Measurements from ENCODE around the gene PDCL3. TPM values are rescaled to one million over a fixed set of nuclear protein-coding genes. Genes with fewer than 3 reads are reported as not detected.

PDCL3 gene
- polyA plus RNA-seq, 1 donor from 2014 or later = 18.5 TPM

DNA sequence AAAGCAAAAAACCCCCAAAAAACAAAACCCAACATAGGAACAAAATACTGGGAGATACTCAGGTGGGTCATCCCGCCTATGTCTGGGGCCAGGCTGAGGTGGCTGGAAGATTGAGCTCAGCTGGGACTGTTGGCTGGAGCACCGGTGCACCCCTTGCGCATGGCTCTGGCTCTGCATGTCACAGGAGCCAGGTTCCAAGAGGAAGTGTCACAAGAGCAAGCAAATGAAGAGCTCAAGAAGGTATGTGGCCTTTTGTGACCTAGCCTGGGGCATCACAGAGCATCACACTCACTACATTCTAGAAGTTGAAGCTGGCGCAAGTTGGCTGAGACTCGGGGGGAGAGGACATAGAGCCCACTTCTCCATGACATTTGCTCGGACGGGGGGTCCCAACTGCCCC lies 40.6 kb downstream of the PDCL3 start:
- Histone ChIP-seq H3K4me3 (ENCODE audit: low read length) (peak overlapping the region; percentile 53), H2AFZ (ENCODE audit: low read depth, low read length) (peak overlapping the region; percentile 57), H4K20me1 (ENCODE audit: insufficient read depth) (no peaks in the 10 kb centered on the region), H3K9me3 (ENCODE audit: low read length) (no peaks in the 10 kb centered on the region), H3K36me3 (ENCODE audit: insufficient read depth, low read length) (no peaks in the 10 kb centered on the region), H3K27ac (ENCODE audit: low read length) (peak overlapping the region; percentile 86), H3K9ac (ENCODE audit: low read length) (peak overlapping the region; percentile 62), H3K9me2 (ENCODE audit: insufficient read depth, low read length) (no peaks in the 10 kb centered on the region), H3K27me3 (ENCODE audit: insufficient read depth, low read depth, low read length) (no peaks in the 10 kb centered on the region), H3K4me2 (ENCODE audit: low read length) (peak overlapping the region; percentile 47), H3F3A (ENCODE audit: insufficient read depth, low read length, poor library complexity, severe bottlenecking) (peaks cover 3% of the 10 kb centered on the region), H3K79me2 (replicated peaks; ENCODE audit: insufficient read depth, low read length) (no peaks in the 10 kb centered on the region)
- TF ChIP-seq TAF1 (IDR thresholded peaks at IDR 0.05; ENCODE audit: low read depth) = no peak
- TF ChIP-seq, protein P1, sequence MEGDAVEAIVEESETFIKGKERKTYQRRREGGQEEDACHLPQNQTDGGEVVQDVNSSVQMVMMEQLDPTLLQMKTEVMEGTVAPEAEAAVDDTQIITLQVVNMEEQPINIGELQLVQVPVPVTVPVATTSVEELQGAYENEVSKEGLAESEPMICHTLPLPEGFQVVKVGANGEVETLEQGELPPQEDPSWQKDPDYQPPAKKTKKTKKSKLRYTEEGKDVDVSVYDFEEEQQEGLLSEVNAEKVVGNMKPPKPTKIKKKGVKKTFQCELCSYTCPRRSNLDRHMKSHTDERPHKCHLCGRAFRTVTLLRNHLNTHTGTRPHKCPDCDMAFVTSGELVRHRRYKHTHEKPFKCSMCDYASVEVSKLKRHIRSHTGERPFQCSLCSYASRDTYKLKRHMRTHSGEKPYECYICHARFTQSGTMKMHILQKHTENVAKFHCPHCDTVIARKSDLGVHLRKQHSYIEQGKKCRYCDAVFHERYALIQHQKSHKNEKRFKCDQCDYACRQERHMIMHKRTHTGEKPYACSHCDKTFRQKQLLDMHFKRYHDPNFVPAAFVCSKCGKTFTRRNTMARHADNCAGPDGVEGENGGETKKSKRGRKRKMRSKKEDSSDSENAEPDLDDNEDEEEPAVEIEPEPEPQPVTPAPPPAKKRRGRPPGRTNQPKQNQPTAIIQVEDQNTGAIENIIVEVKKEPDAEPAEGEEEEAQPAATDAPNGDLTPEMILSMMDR (IDR thresholded peaks at IDR 0.05; ENCODE audit: poor library complexity, severe bottlenecking) = no peak
- no peak for TF ChIP-seq EP300 (conservative IDR thresholded peaks at IDR 0.05; ENCODE audit: poor library complexity, severe bottlenecking)
- no peak for TF ChIP-seq EZH2 (IDR thresholded peaks at IDR 0.05; ENCODE audit: borderline replicate concordance, insufficient read depth, low read length, poor library complexity, severe bottlenecking)
- no peak for TF ChIP-seq MXI1 (conservative IDR thresholded peaks at IDR 0.05; ENCODE audit: poor library complexity, severe bottlenecking)
- no peak for TF ChIP-seq SMC3 (conservative IDR thresholded peaks at IDR 0.05; ENCODE audit: poor library complexity)
- no peak for TF ChIP-seq RAD21 (conservative IDR thresholded peaks at IDR 0.05)

DNA sequence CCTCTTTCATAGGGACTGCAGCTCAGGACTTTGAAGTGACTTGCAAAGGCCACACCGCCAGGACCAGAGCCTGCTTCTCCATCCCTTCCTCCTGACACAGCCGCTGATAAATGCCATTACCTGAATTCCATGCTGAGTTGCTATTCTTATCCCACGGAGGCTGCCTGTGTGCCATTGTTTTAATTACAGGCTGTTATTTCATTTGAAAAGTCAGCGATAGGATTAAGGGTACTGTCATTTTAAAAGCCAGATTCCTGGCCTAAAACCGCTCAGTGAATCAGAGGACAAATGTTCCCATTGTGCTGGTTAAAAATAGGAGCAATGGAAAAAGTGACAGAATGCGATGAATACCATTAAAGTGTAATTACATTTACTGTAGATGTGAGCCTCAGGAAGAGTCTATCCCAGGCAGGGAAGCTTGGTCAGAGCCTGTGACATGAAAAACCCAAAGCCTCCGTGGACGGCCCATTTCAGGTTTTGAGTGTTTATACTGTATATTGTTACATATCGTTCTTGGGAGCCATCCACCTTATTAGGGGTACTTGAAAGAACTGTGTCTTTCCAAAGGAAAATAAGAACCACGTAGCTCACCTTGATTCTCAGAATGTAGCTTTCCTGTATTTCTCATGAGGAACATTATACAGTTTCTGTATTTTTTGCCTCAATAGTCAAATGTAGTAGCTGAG lies 41.3 kb downstream of the PDCL3 start:
- Histone ChIP-seq H3F3A (ENCODE audit: insufficient read depth, low read length, poor library complexity, severe bottlenecking) (peaks cover 3% of the 10 kb centered on the region), H3K79me2 (replicated peaks; ENCODE audit: insufficient read depth, low read length) (no peaks in the 10 kb centered on the region), H3K4me2 (ENCODE audit: low read length) (peak overlapping the region; percentile 47), H2AFZ (ENCODE audit: low read depth, low read length) (peak overlapping the region; percentile 57), H3K27ac (ENCODE audit: low read length) (peak overlapping the region; percentile 86), H4K20me1 (ENCODE audit: insufficient read depth) (no peaks in the 10 kb centered on the region), H3K27me3 (ENCODE audit: insufficient read depth, low read depth, low read length) (no peaks in the 10 kb centered on the region), H3K9me3 (ENCODE audit: low read length) (no peaks in the 10 kb centered on the region), H3K9ac (ENCODE audit: low read length) (peak overlapping the region; percentile 62), H3K36me3 (ENCODE audit: insufficient read depth, low read length) (no peaks in the 10 kb centered on the region), H3K9me2 (ENCODE audit: insufficient read depth, low read length) (no peaks in the 10 kb centered on the region), H3K4me3 (ENCODE audit: low read length) (peak overlapping the region; percentile 53)
- TF ChIP-seq, protein P1 (IDR thresholded peaks at IDR 0.05; ENCODE audit: poor library complexity, severe bottlenecking) = no peak
- TF ChIP-seq MXI1 (conservative IDR thresholded peaks at IDR 0.05; ENCODE audit: poor library complexity, severe bottlenecking) (no peak), SMC3 (conservative IDR thresholded peaks at IDR 0.05; ENCODE audit: poor library complexity) (peak; percentile 16), POLR2AphosphoS5 (IDR thresholded peaks at IDR 0.05) (peak; percentile 33)

DNA sequence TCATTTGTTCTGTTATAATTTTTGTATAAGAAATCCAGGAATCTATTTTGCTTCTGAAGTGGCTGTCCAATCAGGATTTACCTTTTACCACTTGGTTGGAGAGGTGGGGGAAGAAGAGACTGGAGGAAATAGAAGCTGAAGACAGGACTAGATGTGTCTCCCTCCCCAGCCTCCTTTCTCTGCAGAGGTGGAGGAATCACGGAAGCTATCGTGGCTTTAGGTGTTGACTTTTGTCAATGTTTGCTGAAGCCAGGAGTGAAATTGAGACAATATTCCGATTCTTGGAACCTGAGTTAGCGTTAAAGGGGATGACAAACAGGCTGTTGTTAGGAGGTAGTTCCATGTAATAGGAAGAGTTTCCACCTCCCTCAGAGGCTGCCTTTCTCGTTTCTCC lies 43.5 kb downstream of the PDCL3 start:
- Histone ChIP-seq H3K9ac (ENCODE audit: low read length) (no peak overlapping the region), H3K9me3 (ENCODE audit: low read length) (no peaks in the 10 kb centered on the region), H3K9me2 (ENCODE audit: insufficient read depth, low read length) (no peaks in the 10 kb centered on the region), H3K4me2 (ENCODE audit: low read length) (no peak overlapping the region), H4K20me1 (ENCODE audit: insufficient read depth) (no peaks in the 10 kb centered on the region), H3F3A (ENCODE audit: insufficient read depth, low read length, poor library complexity, severe bottlenecking) (peaks cover 3% of the 10 kb centered on the region), H3K79me2 (replicated peaks; ENCODE audit: insufficient read depth, low read length) (no peaks in the 10 kb centered on the region), H3K4me3 (ENCODE audit: low read length) (no peak overlapping the region), H3K27ac (ENCODE audit: low read length) (no peak overlapping the region), H3K27me3 (ENCODE audit: insufficient read depth, low read depth, low read length) (no peaks in the 10 kb centered on the region), H3K36me3 (ENCODE audit: insufficient read depth, low read length) (no peaks in the 10 kb centered on the region), H2AFZ (ENCODE audit: low read depth, low read length) (peak overlapping the region; percentile 32)
- TF ChIP-seq, protein P1 (IDR thresholded peaks at IDR 0.05; ENCODE audit: poor library complexity, severe bottlenecking) = no peak
- TF ChIP-seq, protein P2, sequence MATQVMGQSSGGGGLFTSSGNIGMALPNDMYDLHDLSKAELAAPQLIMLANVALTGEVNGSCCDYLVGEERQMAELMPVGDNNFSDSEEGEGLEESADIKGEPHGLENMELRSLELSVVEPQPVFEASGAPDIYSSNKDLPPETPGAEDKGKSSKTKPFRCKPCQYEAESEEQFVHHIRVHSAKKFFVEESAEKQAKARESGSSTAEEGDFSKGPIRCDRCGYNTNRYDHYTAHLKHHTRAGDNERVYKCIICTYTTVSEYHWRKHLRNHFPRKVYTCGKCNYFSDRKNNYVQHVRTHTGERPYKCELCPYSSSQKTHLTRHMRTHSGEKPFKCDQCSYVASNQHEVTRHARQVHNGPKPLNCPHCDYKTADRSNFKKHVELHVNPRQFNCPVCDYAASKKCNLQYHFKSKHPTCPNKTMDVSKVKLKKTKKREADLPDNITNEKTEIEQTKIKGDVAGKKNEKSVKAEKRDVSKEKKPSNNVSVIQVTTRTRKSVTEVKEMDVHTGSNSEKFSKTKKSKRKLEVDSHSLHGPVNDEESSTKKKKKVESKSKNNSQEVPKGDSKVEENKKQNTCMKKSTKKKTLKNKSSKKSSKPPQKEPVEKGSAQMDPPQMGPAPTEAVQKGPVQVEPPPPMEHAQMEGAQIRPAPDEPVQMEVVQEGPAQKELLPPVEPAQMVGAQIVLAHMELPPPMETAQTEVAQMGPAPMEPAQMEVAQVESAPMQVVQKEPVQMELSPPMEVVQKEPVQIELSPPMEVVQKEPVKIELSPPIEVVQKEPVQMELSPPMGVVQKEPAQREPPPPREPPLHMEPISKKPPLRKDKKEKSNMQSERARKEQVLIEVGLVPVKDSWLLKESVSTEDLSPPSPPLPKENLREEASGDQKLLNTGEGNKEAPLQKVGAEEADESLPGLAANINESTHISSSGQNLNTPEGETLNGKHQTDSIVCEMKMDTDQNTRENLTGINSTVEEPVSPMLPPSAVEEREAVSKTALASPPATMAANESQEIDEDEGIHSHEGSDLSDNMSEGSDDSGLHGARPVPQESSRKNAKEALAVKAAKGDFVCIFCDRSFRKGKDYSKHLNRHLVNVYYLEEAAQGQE (IDR thresholded peaks at IDR 0.05; ENCODE audit: borderline replicate concordance) = no peak
- TF ChIP-seq TAF1 (IDR thresholded peaks at IDR 0.05; ENCODE audit: low read depth) (no peak), EZH2 (IDR thresholded peaks at IDR 0.05; ENCODE audit: borderline replicate concordance, insufficient read depth, low read length, poor library complexity, severe bottlenecking) (no peak)
